GM19023 (cell line): ENCODE results near the gene GGT6.

Experiments used
- ATAC-seq: cut with Tn5 transposase; IDR thresholded peaks from one replicate; pipeline ENCODE4 v1.9.1; 2021; ENCODE audit warnings: mild to moderate bottlenecking, moderate library complexity; ENCODE audit not compliant: unreplicated experiment

The GGT6 gene

GRCh38 chr17:4509401-4509800 lies 51.0 kb downstream of the GGT6 start:
- no peak for ATAC-seq

GRCh38 chr17:4508207-4508606 lies 52.2 kb downstream of the GGT6 start:
- no peak for ATAC-seq

- ATAC-seq, result no peak
These were observed 52.8 kb downstream of the GGT6 start for GRCh38 chr17:4507361-4508111.
